Measurements from ENCODE around the gene CLEC16A. TPM values are rescaled to one million over a fixed set of nuclear protein-coding genes. Genes with fewer than 3 reads are reported as not detected.

CLEC16A gene
- total and polyA plus RNA-seq, 9 of the 15 experiments (the other 6 are each of a cell fraction or from before 2014, with no cell fraction given): 1.00 to 22.3 (median 10.0) TPM

GRCh38 chr16:11177578-11178160 is 233.3 kb downstream of the CLEC16A start (continued):
- no peak for TF ChIP-seq TFE3 (CRISPR knock-in tag; IDR thresholded peaks at IDR 0.05)
- TF ChIP-seq ZNF512 (tag; IDR thresholded peaks at IDR 0.05): no peak
- TF ChIP-seq KLF6 (CRISPR knock-in tag; IDR thresholded peaks at IDR 0.05; ENCODE audit: borderline replicate concordance): no peak
- TF ChIP-seq ZNF121 (CRISPR knock-in tag; conservative IDR thresholded peaks at IDR 0.05): no peak
- no peak for TF ChIP-seq CHD7 (IDR thresholded peaks at IDR 0.05; ENCODE audit: low read depth, low read length)
- TF ChIP-seq SMAD1 (IDR thresholded peaks at IDR 0.05; ENCODE audit: low read depth, low read length, partially characterized antibody): no peak
- no peak for TF ChIP-seq MTA2 (IDR thresholded peaks at IDR 0.05; ENCODE audit: low read depth)

Data from K562 (cell line).